ENCODE measurements around the gene EID3.

- TF ChIP-seq CTCF (IDR thresholded peaks at IDR 0.05) (no peak), POLR2A (IDR thresholded peaks at IDR 0.05) (no peak)
Observed at GRCh38 chr12:104295954-104296353, 7.6 kb upstream of the EID3 start.

Measured in Peyer's patch (tissue), 4 donors.